AG04449 (cell line): ENCODE data around the gene DDX10.
"Not testable (repeated sequence)": the region's sequence is repeated elsewhere in the genome, so short reads cannot be mapped to it uniquely, and the experiment has no call there.

Experiments
- CTCF ChIA-PET: fragments of 350-600 bp; formaldehyde crosslinking; extraction: SDS; loops from one replicate; lab custom pipeline; 2021; ENCODE audit warnings: antibody characterized with exemption; lab: Yijun Ruan, JAX
- POLR2A ChIA-PET: fragments of 400-600, 350-600 bp; formaldehyde crosslinking; extraction: SDS; loops from one replicate; lab custom pipeline; 2020; ENCODE audit warnings: antibody characterized with exemption, inconsistent platforms; lab: Yijun Ruan, JAX
- DNase-seq: peaks from one replicate; pipeline ENCODE4 v3.0.0-alpha.2; 2010; ENCODE audit warnings: low read depth, low spot score
- H3K4me3 ChIP-seq: 2 replicates; pipeline ENCODE4 v1.5.1; 2011; ENCODE audit warnings: low read depth, mild to moderate bottlenecking, control low read depth, low read length
- TF ChIP-seq, protein P1 (sequence below): IDR thresholded peaks from one replicate; pipeline ENCODE4 v1.5.1; 2011; ENCODE audit warnings: mild to moderate bottlenecking, moderate library complexity, low read length, control low read depth, inconsistent platforms; ENCODE audit not compliant: insufficient read depth; ENCODE audit errors: missing control alignments

The DDX10 gene

DNA sequence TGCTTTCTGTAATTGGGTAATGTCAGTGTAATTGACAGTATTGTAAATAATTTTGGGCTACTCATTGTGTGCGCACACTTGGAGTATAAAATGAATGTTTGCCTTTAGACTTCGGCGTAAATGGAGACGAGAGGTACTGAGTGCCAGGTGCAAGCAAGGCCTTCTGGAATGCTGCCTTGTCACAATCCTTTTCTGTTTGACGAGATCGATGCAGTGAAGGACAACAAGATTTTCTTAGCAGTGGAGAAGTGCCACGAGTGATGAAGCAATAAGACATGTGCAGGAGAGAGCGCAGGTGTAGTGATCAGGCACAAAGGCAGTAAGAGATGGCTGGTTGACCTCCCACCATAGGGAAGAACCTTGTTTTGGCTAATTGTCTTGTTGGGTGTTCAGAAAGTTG lies 67.5 kb downstream of the DDX10 start:
- TF ChIP-seq, protein P1, sequence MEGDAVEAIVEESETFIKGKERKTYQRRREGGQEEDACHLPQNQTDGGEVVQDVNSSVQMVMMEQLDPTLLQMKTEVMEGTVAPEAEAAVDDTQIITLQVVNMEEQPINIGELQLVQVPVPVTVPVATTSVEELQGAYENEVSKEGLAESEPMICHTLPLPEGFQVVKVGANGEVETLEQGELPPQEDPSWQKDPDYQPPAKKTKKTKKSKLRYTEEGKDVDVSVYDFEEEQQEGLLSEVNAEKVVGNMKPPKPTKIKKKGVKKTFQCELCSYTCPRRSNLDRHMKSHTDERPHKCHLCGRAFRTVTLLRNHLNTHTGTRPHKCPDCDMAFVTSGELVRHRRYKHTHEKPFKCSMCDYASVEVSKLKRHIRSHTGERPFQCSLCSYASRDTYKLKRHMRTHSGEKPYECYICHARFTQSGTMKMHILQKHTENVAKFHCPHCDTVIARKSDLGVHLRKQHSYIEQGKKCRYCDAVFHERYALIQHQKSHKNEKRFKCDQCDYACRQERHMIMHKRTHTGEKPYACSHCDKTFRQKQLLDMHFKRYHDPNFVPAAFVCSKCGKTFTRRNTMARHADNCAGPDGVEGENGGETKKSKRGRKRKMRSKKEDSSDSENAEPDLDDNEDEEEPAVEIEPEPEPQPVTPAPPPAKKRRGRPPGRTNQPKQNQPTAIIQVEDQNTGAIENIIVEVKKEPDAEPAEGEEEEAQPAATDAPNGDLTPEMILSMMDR: no peak
- no peak for DNase-seq
- CTCF ChIA-PET: interaction anchor here (0.7 kb wide), 1 partner anchor 8 kb away, joined by 4 read pairs; no protein-coding TSS in a partner anchor
- POLR2A ChIA-PET: no interaction called here
- H3K4me3 ChIP-seq: no peak overlapping the region

DNA sequence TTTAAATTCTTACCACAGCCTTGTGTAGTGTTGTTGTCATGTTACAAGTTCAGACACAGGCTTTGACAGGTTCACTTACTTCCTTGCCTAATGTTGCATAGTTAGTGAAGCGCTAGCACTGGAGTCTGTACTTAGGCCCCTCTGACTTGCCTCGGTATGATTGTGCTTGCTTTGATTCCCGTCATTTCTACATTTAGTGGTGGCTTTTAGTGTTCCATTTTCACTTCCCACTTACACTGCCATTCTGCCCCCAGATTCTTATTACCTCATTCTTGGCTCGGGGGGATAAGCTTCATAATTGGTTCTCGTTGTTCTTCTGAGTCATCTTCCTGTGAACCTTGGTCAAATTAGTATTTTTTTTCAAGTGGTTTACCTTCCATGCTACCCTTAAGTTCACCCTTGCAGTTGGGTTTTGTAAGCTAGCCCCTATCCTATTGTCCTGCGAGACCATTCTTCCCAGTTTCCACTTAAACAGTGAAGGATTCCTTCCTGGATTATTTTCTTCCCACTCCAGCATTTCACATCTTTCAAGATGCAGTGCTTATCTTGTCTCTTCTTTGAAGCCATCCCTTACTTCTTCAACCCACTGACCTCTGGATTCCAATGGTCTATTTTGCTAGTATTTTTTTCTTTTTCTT lies 68.7 kb downstream of the DDX10 start:
- TF ChIP-seq, protein P1: no peak
- CTCF ChIA-PET: interaction anchor here (0.9 to 1.7 kb wide), 5 partner anchors 7 to 25 kb away, joined by 3 to 5 read pairs (median 4); no protein-coding TSS in a partner anchor
- no peak for DNase-seq
- no peak overlapping the region for H3K4me3 ChIP-seq
- POLR2A ChIA-PET: interaction anchor here (0.6 kb wide), 1 partner anchor 197 kb away, joined by 6 read pairs; no protein-coding TSS in a partner anchor

DNA sequence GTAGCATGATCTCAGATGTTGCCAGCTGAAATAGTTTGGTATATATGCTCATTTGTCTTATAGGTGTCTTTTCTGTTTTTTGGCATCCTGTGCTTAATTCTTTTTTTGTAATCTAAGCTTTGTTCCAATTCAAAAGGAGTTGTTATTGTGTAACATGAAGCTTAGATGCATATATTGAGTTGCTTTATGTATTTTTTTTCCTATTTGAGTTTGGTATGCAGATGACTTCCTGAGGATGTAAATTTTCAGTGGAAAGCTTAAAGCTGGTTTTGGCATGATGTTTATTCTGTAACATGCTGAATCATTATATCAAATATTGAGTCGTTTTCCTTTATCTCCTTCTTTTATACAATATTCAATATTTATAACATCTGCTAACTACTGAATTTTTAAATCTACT lies 69.4 kb downstream of the DDX10 start:
- no peak for DNase-seq
- POLR2A ChIA-PET: no interaction called here
- no peak overlapping the region for H3K4me3 ChIP-seq
- CTCF ChIA-PET: interaction anchor here (0.6 to 1.7 kb wide), 7 partner anchors 8 to 615 kb away, joined by 3 to 5 read pairs (median 4); no protein-coding TSS in a partner anchor
- TF ChIP-seq, protein P1: no peak

DNA sequence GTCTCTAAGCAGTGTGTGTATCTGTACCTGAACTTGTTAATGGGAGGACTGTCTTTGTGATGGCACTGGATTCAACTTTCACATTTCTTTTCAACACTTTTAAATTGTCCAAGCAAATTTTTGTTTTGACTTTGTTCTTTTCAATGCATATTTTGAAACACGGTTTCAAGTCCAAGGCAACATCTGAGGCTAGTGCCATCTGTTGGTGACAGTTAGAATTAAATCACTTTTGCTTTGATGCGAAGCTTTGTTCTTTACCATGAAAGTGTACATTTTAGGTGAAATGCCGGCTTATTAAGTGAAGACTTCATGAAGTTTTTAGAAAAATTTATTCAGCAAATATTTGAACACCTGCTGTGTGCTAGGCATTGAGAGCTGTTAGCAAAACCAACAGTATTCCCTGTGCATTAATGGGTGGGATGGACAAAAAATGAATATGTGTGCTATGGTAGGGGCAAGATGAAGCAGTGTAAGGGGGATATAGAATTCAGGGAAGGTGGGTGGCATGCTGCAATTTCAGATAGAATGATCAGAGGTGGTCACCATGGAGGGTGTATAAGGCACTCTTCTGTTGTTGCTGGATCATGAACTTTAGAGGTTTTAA lies 70.2 kb downstream of the DDX10 start:
- no peak overlapping the region for H3K4me3 ChIP-seq
- ChIA-PET CTCF (interaction anchor here (0.7 to 1.7 kb wide), 7 partner anchors 9 to 29 kb away, joined by 3 to 5 read pairs (median 3); no protein-coding TSS in a partner anchor), POLR2A (no interaction called here)
- DNase-seq: no peak
- TF ChIP-seq, protein P1: no peak

DNA sequence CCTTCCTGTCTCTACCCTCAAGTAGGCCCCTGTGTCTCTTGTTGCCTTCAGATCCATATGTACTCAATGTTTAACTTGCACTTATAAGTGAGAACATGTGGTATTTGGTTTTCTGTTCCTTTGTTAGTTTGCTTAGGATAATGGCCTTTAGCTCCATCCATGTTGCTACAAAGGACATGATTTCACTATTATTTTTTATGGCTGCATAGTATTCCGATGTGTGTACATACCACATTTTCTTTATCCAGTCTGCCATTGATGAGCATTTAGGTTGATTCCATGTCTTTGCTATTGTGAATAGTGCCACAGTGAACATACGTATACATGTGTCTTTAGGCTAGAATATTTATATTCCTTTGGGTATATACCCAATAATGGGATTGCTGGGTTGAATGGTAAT lies 75.3 kb downstream of the DDX10 start:
- POLR2A ChIA-PET: not testable (repeated sequence)

DNA sequence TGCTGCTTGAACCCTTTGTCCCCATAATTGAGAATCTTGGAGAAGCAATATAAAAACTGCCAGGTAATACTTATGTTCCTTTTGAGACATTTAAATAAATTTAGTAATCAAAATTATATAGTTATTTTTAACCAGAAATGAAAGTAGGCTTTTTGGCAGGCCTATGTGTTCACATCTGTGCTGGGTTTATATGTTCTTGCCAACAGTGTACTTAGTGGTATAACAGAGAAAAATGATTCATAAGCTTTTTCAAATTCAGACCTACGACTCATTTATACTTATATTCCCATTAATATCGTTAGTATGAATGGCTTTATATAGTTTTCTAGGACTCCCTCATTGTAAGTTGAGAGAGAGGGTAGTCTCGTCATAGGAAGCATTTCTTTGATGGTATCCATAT lies 79.0 kb downstream of the DDX10 start:
- DNase-seq: no peak
- POLR2A ChIA-PET: no interaction called here
- TF ChIP-seq, protein P1: no peak
- H3K4me3 ChIP-seq: no peak overlapping the region
- CTCF ChIA-PET: interaction anchor here (2.2 kb wide), 1 partner anchor 9 kb away, joined by 5 read pairs; no protein-coding TSS in a partner anchor

More for the DNA sequence above, 75.3 kb downstream of the DDX10 start:
- H3K4me3 ChIP-seq, DNase-seq: not testable (repeated sequence)
- CTCF ChIA-PET: interaction anchor here (1.3 kb wide), 1 partner anchor 15 kb away, joined by 3 read pairs; no protein-coding TSS in a partner anchor
